ENCODE data around the gene AGPS.

Gene AGPS

GRCh38 chr2:177554365-177554764 is 161.8 kb downstream of the AGPS start:
- no peak for FAIRE-seq

- no peak for FAIRE-seq
Observed at GRCh38 chr2:177556153-177556552, 163.6 kb downstream of the AGPS start.

- no peak for FAIRE-seq
Observed at GRCh38 chr2:177557794-177558193, 165.2 kb downstream of the AGPS start.

DNA sequence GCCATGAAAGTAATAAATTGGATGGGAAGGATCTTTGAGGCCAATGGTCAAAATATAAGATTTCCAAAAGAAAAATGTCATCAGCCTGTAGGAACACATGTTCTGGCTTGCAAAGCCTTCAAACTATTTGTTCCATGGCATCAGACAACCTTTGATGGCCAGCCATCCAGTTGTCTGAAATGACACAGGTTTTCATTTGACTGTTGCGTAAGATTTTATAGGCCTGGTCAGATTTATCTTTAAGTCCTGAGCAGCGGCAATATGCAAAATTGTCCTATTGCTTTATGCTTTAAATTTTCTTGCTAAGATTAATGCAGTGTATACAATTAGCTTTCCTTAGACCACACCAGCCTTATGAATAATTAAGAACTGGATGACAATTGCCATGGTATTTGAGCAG is 167.1 kb downstream of the AGPS start:
- FAIRE-seq = no peak

GRCh38 chr2:177568390-177568789 is 175.8 kb downstream of the AGPS start:
- FAIRE-seq = no peak

DNA sequence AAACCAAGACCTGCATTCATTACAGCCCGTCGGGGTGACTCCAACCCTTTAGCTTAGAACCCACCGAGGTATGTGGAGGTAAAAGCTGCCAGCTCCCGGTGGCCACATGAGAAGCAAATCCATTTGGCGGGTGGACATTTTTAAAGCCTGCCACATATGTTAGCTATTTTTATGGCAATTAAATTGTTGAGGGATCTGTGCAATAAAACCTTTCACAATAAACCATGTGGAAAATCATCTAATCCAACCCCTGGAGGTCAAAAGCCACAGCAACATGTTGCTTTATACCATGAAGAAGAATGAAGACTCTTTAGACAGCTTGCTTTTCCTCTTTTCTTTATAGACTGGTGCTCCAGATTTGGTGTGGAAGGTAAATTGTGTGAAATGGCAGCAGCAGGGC is 176.3 kb downstream of the AGPS start:
- no peak for FAIRE-seq

DNA sequence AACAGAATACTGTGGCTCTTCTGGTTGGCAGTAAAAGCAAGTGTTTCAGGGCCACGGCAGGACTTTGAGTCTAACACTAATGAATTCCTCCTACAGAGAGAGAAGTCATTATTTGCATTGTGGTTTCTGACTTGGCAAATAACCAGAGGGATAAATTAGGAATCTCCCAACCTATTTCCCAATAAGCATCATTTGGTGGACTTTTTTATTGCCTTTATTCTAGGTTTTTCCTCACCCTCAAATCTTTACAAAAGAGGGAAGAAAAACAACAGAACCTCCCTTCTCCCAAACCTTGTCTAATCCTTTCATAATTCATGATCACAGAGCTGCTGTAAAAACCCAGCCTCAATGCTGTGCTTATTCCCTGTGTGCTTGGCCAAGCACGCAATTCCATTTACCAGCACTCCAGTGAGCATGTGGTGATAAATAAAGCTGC is 179.7 kb downstream of the AGPS start:
- no peak for FAIRE-seq

DNA sequence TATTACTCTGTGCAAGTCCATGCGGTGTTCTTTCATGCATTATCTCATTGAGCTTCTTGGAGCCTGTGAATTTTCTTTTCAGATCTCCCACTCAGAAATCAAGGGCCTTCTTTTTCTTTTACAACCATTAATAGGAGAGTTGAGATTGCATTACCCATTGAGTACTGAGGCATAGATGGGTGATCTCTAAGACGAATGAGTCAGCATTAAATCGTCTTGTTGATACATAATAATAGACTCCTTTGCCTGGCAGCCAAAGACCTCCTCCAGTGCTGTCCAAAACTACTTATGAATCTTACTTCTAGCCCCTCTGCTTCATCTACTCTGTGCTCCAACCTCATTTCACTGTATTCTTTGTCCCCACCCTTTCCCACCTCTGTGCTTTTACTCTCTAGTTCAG is 180.5 kb downstream of the AGPS start:
- no peak for FAIRE-seq

DNA sequence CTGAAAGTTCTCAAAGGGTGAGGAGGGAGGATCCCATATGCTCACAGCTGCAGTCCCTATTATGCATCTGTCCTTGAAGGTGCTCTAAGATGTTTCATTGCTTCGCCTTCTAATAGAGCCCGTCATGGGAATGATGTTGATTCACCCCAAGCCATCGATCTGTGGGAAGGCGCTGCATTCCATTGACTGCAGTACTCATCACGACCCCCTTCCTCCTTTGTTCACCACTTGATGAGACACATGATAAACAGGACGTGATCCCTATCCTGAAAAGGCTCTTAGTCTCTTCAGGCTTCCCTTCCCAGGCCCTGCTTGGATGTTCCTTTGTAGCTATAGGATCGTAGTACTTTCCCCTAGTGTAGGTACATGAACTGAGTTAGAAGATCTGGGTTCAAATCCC is 181.8 kb downstream of the AGPS start:
- FAIRE-seq = no peak

DNA sequence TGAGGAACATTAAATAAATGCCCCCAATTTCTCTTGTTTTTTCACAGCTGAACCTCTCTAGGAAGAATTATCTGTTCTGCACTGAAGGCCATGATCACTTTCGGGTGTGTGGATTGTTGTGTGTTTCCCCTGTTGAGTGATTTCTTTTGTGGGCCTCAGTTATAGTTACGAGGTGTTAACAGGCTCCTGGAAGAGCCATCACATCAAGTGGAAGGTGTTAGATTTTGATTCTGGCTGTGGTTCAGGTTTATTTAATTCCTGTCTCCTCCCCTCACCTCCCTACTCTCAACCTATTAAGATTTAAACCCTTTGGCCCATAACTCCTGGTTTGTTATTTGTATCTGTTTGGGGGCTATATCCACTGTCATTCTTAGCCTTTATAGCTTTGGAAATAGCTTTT is 182.8 kb downstream of the AGPS start:
- no peak for FAIRE-seq

DNA sequence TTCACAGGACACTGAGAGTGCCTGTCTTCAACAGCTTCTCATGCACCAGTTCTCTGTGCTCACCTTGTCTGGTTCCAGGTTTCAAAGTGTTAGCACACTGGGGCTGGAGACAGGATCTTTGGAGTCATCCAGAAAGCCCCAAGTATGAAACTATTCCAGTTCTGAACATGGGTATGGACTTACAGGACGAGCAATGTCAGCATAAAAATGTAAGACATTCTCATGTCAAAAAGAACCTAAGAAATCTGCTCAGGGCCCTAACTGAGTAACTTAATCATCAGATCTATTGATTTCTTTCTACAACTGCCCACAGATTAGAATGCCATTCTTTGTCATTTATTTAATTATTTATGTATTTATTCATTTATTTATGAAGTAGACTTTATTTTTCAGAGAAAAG is 184.5 kb downstream of the AGPS start:
- FAIRE-seq = no peak

- FAIRE-seq = no peak
Observed at GRCh38 chr2:177578454-177578853, 185.9 kb downstream of the AGPS start.

- no peak for FAIRE-seq
Observed at GRCh38 chr2:177579486-177580036, 187.0 kb downstream of the AGPS start.

DNA sequence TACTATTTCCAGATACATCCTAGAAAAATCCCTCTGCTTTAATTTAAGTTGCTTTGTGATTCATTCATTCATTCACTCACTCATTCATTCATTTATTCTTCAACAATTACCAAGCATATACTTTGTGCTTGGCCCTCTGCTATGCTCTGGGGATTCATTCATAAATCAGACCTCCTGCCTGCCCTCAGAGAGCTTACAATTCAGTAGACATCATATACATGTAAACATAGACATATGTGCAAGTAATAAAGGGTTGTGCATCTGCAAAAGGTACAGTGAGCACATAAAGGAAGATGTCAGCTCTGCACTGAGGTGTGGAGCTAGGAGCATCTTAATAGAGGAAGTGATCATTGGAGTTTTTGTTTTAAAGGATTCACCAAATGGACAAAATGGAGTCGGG is 189.4 kb downstream of the AGPS start:
- no peak for FAIRE-seq

DNA sequence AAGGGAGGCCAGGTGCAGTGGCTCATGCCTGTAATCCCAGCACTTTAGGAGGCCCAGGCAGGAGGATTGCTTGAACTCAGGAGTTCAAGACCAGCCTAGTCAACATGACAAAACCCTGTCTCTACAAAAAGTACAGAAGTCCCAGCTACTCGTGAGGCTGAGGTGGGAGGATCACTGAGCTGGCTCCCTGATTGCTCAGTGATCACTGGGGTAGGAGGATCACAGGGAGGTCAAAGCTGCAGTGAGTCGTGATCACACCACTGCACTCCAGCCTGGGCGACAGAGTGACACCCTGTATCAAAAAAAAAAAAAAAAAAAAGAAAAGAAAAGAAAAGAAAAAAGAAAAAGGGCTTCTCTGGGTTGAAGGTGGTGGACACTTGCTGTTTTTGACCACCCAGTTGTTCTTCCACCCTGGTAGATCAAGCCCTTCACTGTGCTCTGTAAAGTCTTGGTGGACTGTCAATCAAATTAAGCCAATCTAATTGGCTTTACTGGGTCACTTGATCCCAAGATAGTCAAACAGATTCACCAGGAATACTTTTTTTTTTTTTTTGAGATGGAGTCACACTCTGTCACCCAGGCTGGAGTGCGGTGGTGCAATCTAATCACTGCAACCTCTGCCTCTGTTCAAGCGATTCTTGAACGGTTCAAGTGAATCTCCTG is 191.6 kb downstream of the AGPS start:
- FAIRE-seq = no peak

- FAIRE-seq = no peak
Observed at GRCh38 chr2:177585234-177585863, 192.8 kb downstream of the AGPS start.

GRCh38 chr2:177586154-177586553 is 193.6 kb downstream of the AGPS start:
- no peak for FAIRE-seq

DNA sequence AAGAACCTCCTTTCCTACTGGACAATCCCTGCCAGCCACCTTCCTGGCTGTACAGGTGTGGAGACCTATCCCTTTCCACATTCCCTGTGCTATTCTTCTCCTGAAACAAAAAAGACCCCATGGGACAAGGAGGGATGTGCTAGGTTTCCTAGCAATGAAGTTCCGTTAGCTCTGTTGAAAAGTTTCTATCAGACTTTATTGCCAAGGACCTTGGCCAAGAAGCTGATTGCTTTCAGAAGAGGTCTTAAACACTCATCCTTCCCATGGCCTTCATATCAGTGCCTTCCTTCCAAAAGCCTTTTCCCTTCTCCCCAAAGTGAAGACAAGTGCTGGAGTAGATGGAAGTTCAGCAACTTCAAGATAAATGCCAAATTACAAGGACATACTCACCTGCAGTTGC is 194.8 kb downstream of the AGPS start:
- FAIRE-seq = no peak

GRCh38 chr2:177588671-177589070 is 196.1 kb downstream of the AGPS start:
- FAIRE-seq = no peak

DNA sequence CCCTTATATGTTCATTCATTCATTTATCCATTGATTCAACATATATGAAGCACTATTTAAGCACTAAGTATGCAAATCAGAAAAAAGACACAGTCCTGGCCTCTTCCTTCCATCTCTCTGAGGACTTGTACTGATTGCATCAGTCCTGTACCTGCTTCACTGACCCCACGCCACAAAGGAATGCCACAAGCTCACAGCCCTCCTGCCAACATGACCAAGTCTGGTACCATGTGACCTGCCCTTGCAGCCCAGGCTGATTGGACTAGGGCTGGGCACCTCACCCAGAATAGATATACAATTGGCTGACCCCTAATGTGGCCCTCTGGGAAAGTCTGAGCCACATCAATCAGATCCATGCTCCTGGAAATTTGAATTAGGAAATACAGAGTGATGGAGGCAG is 196.6 kb downstream of the AGPS start:
- FAIRE-seq = no peak

- no peak for FAIRE-seq
Observed at GRCh38 chr2:177592397-177592796, 199.8 kb downstream of the AGPS start.

GRCh38 chr2:177592945-177593344 is 200.4 kb downstream of the AGPS start:
- no peak for FAIRE-seq

DNA sequence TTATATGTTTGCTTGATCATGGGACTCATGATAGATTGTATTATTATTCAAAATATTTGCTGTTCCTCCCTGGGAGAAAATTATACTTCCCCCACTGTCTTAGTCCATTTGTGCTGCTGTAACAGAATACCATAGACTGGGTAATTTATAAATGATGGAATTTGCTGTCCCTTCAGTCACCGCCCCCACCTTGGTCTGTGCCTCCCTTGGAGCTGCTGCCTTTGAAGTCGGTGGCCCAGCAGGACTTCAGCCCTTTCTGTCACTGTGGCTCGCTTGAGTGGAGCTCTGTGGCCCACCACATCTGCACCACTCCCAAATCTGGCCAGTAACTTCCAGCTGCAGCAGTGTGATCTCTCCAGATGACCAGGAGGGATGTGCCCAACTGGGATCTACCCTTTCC is 200.8 kb downstream of the AGPS start:
- no peak for FAIRE-seq

All from G401.6 (cell line).